ENCODE results near the gene MAN2C1.

MAN2C1 gene

DNA sequence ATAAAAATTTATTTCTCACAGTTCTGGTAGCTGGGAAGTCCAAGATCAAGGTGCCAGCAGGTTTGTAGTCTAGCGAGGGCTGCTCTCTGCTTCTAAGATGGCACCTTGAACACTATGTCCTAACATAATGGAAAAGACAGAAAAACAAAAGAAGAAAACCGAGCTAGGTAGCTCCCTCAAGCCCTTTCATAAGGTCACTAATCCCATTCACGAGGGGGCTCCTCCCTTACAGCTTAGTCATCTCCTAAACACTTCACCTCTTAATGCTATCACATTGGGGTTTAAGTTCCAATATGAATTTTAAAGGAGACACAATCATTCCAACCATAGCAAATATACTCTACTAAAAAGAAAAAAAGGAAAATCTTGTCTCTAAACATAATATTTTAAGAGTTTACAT is 62.2 kb downstream of the MAN2C1 start:
- TF ChIP-seq ZC3H10 (CRISPR knock-in tag; IDR thresholded peaks at IDR 0.05) (no peak), ZNF70 (CRISPR knock-in tag; IDR thresholded peaks at IDR 0.05) (no peak), CSDC2 (CRISPR knock-in tag; IDR thresholded peaks at IDR 0.05) (no peak), ZFP3 (CRISPR knock-in tag; IDR thresholded peaks at IDR 0.05) (no peak)
- TF ChIP-seq, protein P1, sequence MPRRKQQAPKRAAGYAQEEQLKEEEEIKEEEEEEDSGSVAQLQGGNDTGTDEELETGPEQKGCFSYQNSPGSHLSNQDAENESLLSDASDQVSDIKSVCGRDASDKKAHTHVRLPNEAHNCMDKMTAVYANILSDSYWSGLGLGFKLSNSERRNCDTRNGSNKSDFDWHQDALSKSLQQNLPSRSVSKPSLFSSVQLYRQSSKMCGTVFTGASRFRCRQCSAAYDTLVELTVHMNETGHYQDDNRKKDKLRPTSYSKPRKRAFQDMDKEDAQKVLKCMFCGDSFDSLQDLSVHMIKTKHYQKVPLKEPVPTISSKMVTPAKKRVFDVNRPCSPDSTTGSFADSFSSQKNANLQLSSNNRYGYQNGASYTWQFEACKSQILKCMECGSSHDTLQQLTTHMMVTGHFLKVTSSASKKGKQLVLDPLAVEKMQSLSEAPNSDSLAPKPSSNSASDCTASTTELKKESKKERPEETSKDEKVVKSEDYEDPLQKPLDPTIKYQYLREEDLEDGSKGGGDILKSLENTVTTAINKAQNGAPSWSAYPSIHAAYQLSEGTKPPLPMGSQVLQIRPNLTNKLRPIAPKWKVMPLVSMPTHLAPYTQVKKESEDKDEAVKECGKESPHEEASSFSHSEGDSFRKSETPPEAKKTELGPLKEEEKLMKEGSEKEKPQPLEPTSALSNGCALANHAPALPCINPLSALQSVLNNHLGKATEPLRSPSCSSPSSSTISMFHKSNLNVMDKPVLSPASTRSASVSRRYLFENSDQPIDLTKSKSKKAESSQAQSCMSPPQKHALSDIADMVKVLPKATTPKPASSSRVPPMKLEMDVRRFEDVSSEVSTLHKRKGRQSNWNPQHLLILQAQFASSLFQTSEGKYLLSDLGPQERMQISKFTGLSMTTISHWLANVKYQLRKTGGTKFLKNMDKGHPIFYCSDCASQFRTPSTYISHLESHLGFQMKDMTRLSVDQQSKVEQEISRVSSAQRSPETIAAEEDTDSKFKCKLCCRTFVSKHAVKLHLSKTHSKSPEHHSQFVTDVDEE (CRISPR knock-in tag; IDR thresholded peaks at IDR 0.05), result no peak
- TF ChIP-seq, protein P2, sequence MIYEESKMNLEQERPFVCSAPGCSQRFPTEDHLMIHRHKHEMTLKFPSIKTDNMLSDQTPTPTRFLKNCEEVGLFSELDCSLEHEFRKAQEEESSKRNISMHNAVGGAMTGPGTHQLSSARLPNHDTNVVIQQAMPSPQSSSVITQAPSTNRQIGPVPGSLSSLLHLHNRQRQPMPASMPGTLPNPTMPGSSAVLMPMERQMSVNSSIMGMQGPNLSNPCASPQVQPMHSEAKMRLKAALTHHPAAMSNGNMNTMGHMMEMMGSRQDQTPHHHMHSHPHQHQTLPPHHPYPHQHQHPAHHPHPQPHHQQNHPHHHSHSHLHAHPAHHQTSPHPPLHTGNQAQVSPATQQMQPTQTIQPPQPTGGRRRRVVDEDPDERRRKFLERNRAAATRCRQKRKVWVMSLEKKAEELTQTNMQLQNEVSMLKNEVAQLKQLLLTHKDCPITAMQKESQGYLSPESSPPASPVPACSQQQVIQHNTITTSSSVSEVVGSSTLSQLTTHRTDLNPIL (CRISPR knock-in tag; IDR thresholded peaks at IDR 0.05; ENCODE audit: low read depth), result no peak
- ATAC-seq, result no peak

Measured in SK-N-SH treated with all-trans-retinoic acid at 6 μM for 48 hours (cell line).